MM.1S (cell line): ENCODE data around the gene ENTPD2.

ENCODE experiments used
- EZH2 ChIP-seq: fragments of 300-600 bp; sonication (generic); optimal IDR thresholded peaks from 2 replicates; pipeline ENCODE3; 2017; ENCODE audit warnings: low read depth, mild to moderate bottlenecking, antibody characterized with exemption, low read length, mixed read lengths
- EZH2phosphoT487 ChIP-seq: fragments of 300-600 bp; sonication (generic); IDR thresholded peaks from 2 replicates; pipeline ENCODE4 v1.6.1; 2018; ENCODE audit warnings: antibody characterized with exemption, low read length
- TF ChIP-seq, protein P1 (sequence below): fragments of 300-600 bp; sonication (generic); IDR thresholded peaks from 2 replicates; pipeline ENCODE4 v1.5.1; 2016; ENCODE audit warnings: antibody characterized with exemption, low read length, mixed read lengths

DNA sequence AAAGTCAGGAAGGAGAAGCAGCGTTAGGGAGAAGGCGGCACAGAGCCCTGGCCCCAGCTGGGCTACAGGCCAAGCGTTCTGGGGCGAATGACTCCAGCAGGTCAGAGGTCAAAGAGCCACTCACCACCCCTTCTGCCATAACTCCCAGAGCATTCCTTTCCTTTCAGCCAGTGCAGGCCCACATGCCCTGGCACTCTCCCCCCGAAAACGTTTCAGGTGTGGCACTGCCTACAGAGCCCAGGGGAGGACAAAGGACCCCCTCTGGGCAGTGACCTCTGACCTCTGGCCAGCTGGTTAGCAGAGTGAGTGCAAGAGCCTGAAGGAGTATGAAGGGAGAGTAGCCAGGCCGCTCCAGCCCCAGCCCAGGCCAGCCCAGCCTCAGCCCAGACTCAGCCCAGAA is 30.7 kb downstream of the ENTPD2 start:
- TF ChIP-seq, protein P1, sequence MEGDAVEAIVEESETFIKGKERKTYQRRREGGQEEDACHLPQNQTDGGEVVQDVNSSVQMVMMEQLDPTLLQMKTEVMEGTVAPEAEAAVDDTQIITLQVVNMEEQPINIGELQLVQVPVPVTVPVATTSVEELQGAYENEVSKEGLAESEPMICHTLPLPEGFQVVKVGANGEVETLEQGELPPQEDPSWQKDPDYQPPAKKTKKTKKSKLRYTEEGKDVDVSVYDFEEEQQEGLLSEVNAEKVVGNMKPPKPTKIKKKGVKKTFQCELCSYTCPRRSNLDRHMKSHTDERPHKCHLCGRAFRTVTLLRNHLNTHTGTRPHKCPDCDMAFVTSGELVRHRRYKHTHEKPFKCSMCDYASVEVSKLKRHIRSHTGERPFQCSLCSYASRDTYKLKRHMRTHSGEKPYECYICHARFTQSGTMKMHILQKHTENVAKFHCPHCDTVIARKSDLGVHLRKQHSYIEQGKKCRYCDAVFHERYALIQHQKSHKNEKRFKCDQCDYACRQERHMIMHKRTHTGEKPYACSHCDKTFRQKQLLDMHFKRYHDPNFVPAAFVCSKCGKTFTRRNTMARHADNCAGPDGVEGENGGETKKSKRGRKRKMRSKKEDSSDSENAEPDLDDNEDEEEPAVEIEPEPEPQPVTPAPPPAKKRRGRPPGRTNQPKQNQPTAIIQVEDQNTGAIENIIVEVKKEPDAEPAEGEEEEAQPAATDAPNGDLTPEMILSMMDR: no peak
- no peak for TF ChIP-seq EZH2
- no peak for TF ChIP-seq EZH2phosphoT487
